ENCODE data around the gene ZMAT5. TPM values are rescaled to one million over a fixed set of nuclear protein-coding genes. Genes with fewer than 3 reads are reported as not detected.

The ZMAT5 gene
- total RNA-seq, 1 experiment from 2014 or later: 24.2 TPM

- no peaks in the 10 kb centered on the region for H3K9me2 ChIP-seq (replicated peaks; ENCODE audit: low read length)
- H3K27ac ChIP-seq (ENCODE audit: low read length): no peak overlapping the region
- no peaks in the 10 kb centered on the region for H3K79me2 ChIP-seq (ENCODE audit: low read length)
- TF ChIP-seq EZH2phosphoT487 (IDR thresholded peaks at IDR 0.05; ENCODE audit: borderline replicate concordance, low read length) (no peak), CTCF (conservative IDR thresholded peaks at IDR 0.05; ENCODE audit: low read depth, low read length) (no peak), EZH2 (IDR thresholded peaks at IDR 0.05; ENCODE audit: low read length, unreplicated experiment) (no peak)
- H3K9ac ChIP-seq (ENCODE audit: low read length): no peak overlapping the region
- ChIA-PET POLR2A (ENCODE audit: unreplicated experiment) (no interaction called here), CTCF (no interaction called here)
- H3K4me1 ChIP-seq (ENCODE audit: insufficient read depth, low read length): no peaks in the 10 kb centered on the region
- no TSS peak for BruUV-seq (replicated peaks)
- H4K20me1 ChIP-seq (ENCODE audit: low read length): no peaks in the 10 kb centered on the region
- H3K4me3 ChIP-seq (ENCODE audit: low read length): no peak overlapping the region
- no peak overlapping the region for H2AFZ ChIP-seq (ENCODE audit: low read length)
- ATAC-seq (no peak), DNase-seq (no peak)
- no peaks in the 10 kb centered on the region for H3K27me3 ChIP-seq (ENCODE audit: low read length)
- H3K36me3 ChIP-seq (ENCODE audit: low read depth, low read length): no peaks in the 10 kb centered on the region
- H3K9me3 ChIP-seq (ENCODE audit: low read length): no peaks in the 10 kb centered on the region
- no peak overlapping the region for H3K4me2 ChIP-seq (ENCODE audit: low read length)
- peaks cover 4% of the 10 kb centered on the region for H3F3A ChIP-seq (ENCODE audit: low read length, unreplicated experiment)
- intact Hi-C loops (cut with micrococcal nuclease): no loop called here
Observed at GRCh38 chr22:29758068-29758622, 8.7 kb downstream of the ZMAT5 start.

- Histone ChIP-seq H3K36me3 (ENCODE audit: low read depth, low read length) (no peaks in the 10 kb centered on the region), H3K4me3 (ENCODE audit: low read length) (no peak overlapping the region), H3K4me1 (ENCODE audit: insufficient read depth, low read length) (no peaks in the 10 kb centered on the region), H3F3A (ENCODE audit: low read length, unreplicated experiment) (no peaks in the 10 kb centered on the region), H3K4me2 (ENCODE audit: low read length) (no peak overlapping the region), H3K9me2 (replicated peaks; ENCODE audit: low read length) (no peaks in the 10 kb centered on the region), H2AFZ (ENCODE audit: low read length) (no peak overlapping the region), H4K20me1 (ENCODE audit: low read length) (no peaks in the 10 kb centered on the region), H3K79me2 (ENCODE audit: low read length) (no peaks in the 10 kb centered on the region), H3K9ac (ENCODE audit: low read length) (no peak overlapping the region), H3K27ac (ENCODE audit: low read length) (no peak overlapping the region), H3K27me3 (ENCODE audit: low read length) (no peaks in the 10 kb centered on the region), H3K9me3 (ENCODE audit: low read length) (no peaks in the 10 kb centered on the region)
- intact Hi-C loops (cut with micrococcal nuclease): no loop called here
- POLR2A ChIA-PET (ENCODE audit: unreplicated experiment): no interaction called here
- BruUV-seq (replicated peaks): no TSS peak
- DNase-seq (no peak), ATAC-seq (no peak)
- TF ChIP-seq EZH2 (IDR thresholded peaks at IDR 0.05; ENCODE audit: low read length, unreplicated experiment) (no peak), CTCF (conservative IDR thresholded peaks at IDR 0.05; ENCODE audit: low read depth, low read length) (no peak), EZH2phosphoT487 (IDR thresholded peaks at IDR 0.05; ENCODE audit: borderline replicate concordance, low read length) (no peak)
- CTCF ChIA-PET: no interaction called here
Observed at GRCh38 chr22:29757096-29757495, 9.7 kb downstream of the ZMAT5 start.

- POLR2A ChIA-PET (ENCODE audit: unreplicated experiment): no interaction called here
- H2AFZ ChIP-seq (ENCODE audit: low read length): no peak overlapping the region
- no TSS peak for BruUV-seq (replicated peaks)
- DNase-seq (peak; percentile 47), ATAC-seq (peak; percentile 42)
- H3K4me3 ChIP-seq (ENCODE audit: low read length): no peak overlapping the region
- CTCF ChIA-PET: no interaction called here
- H3K4me2 ChIP-seq (ENCODE audit: low read length): no peak overlapping the region
- H3K27me3 ChIP-seq (ENCODE audit: low read length): no peaks in the 10 kb centered on the region
- no peak overlapping the region for H3K27ac ChIP-seq (ENCODE audit: low read length)
- intact Hi-C loops (cut with micrococcal nuclease): no loop called here
- H3K4me1 ChIP-seq (ENCODE audit: insufficient read depth, low read length): no peaks in the 10 kb centered on the region
- no peaks in the 10 kb centered on the region for H3K79me2 ChIP-seq (ENCODE audit: low read length)
- no peaks in the 10 kb centered on the region for H3F3A ChIP-seq (ENCODE audit: low read length, unreplicated experiment)
- H4K20me1 ChIP-seq (ENCODE audit: low read length): no peaks in the 10 kb centered on the region
- no peak for TF ChIP-seq EZH2phosphoT487 (IDR thresholded peaks at IDR 0.05; ENCODE audit: borderline replicate concordance, low read length)
- no peak for TF ChIP-seq CTCF (conservative IDR thresholded peaks at IDR 0.05; ENCODE audit: low read depth, low read length)
- TF ChIP-seq EZH2 (IDR thresholded peaks at IDR 0.05; ENCODE audit: low read length, unreplicated experiment): no peak
- H3K36me3 ChIP-seq (ENCODE audit: low read depth, low read length): no peaks in the 10 kb centered on the region
- H3K9ac ChIP-seq (ENCODE audit: low read length): no peak overlapping the region
- no peaks in the 10 kb centered on the region for H3K9me3 ChIP-seq (ENCODE audit: low read length)
- no peaks in the 10 kb centered on the region for H3K9me2 ChIP-seq (replicated peaks; ENCODE audit: low read length)
Observed at GRCh38 chr22:29756341-29756740, 10.5 kb downstream of the ZMAT5 start.

Measured in PC-3 (cell line).